ENCODE measurements around the gene MAPK1IP1L.

GRCh38 chr14:55031190-55031589 is 20.3 kb upstream of the MAPK1IP1L start:
- no peak for TF ChIP-seq CTCF (IDR thresholded peaks at IDR 0.05)
- TF ChIP-seq POLR2A (IDR thresholded peaks at IDR 0.05), result no peak
